ENCODE data around the gene CHRNA9.
A peak's percentile ranks its signal among the peaks of the same experiment; 100 is the strongest.

Gene CHRNA9

GRCh38 chr4:40307627-40308497 lies 27.3 kb upstream of the CHRNA9 start:
- H2AFZ ChIP-seq (ENCODE audit: low read length), result peak overlapping the region; percentile 43
- TF ChIP-seq EZH2phosphoT487 (IDR thresholded peaks at IDR 0.05; ENCODE audit: low read length), result no peak
- TF ChIP-seq EZH2 (optimal IDR thresholded peaks at IDR 0.05; ENCODE audit: low read depth, low read length), result no peak
- TF ChIP-seq CTCF (IDR thresholded peaks at IDR 0.05; ENCODE audit: low read length), result peak; percentile 29; the same call in 1 of the 2 replicates
- H3K4me2 ChIP-seq (ENCODE audit: low read depth, low read length), result peak overlapping the region; percentile 99
- no peaks in the 10 kb centered on the region for H3K36me3 ChIP-seq (replicated peaks; ENCODE audit: insufficient read depth, low read length)
- peaks cover 15% of the 10 kb centered on the region for H3K79me2 ChIP-seq (ENCODE audit: low read length)
- no peaks in the 10 kb centered on the region for H3K9me2 ChIP-seq (replicated peaks; ENCODE audit: insufficient read depth, low read length)
- H3K9ac ChIP-seq (ENCODE audit: low read length), result peak overlapping the region; percentile 78
- H3F3A ChIP-seq (ENCODE audit: insufficient read depth, low read length), result peaks cover 56% of the 10 kb centered on the region
- H4K20me1 ChIP-seq (ENCODE audit: insufficient read depth, low read length), result no peaks in the 10 kb centered on the region
- peaks cover 47% of the 10 kb centered on the region for H3K4me1 ChIP-seq (ENCODE audit: low read length)
- DNase-seq, result peak; percentile 93
- H3K9me3 ChIP-seq (replicated peaks; ENCODE audit: insufficient read depth, low read length), result no peaks in the 10 kb centered on the region
- peak overlapping the region; percentile 65 for H3K4me3 ChIP-seq (ENCODE audit: low read length)
- H3K27me3 ChIP-seq (replicated peaks; ENCODE audit: insufficient read depth, low read length), result no peaks in the 10 kb centered on the region
- H3K27ac ChIP-seq (ENCODE audit: low read length), result peak overlapping the region; percentile 96

GRCh38 chr4:40308528-40309122 lies 26.5 kb upstream of the CHRNA9 start:
- H3K9ac ChIP-seq (ENCODE audit: low read length), result peak overlapping the region; percentile 78; the same call in 1 of the 2 replicates
- no peaks in the 10 kb centered on the region for H3K9me2 ChIP-seq (replicated peaks; ENCODE audit: insufficient read depth, low read length)
- peak overlapping the region; percentile 99 for H3K4me2 ChIP-seq (ENCODE audit: low read depth, low read length)
- H3K27me3 ChIP-seq (replicated peaks; ENCODE audit: insufficient read depth, low read length), result no peaks in the 10 kb centered on the region
- peak overlapping the region; percentile 96 for H3K27ac ChIP-seq (ENCODE audit: low read length)
- DNase-seq, result no peak
- no peaks in the 10 kb centered on the region for H3K36me3 ChIP-seq (replicated peaks; ENCODE audit: insufficient read depth, low read length)
- peaks cover 11% of the 10 kb centered on the region for H3K79me2 ChIP-seq (ENCODE audit: low read length)
- peaks cover 42% of the 10 kb centered on the region for H3K4me1 ChIP-seq (ENCODE audit: low read length)
- no peak overlapping the region for H2AFZ ChIP-seq (ENCODE audit: low read length)
- H3K4me3 ChIP-seq (ENCODE audit: low read length), result peak overlapping the region; percentile 59
- H3K9me3 ChIP-seq (replicated peaks; ENCODE audit: insufficient read depth, low read length), result no peaks in the 10 kb centered on the region
- H4K20me1 ChIP-seq (ENCODE audit: insufficient read depth, low read length), result no peaks in the 10 kb centered on the region
- H3F3A ChIP-seq (ENCODE audit: insufficient read depth, low read length), result peaks cover 56% of the 10 kb centered on the region
- TF ChIP-seq CTCF (IDR thresholded peaks at IDR 0.05; ENCODE audit: low read length) (no peak), EZH2phosphoT487 (IDR thresholded peaks at IDR 0.05; ENCODE audit: low read length) (no peak), EZH2 (optimal IDR thresholded peaks at IDR 0.05; ENCODE audit: low read depth, low read length) (no peak)

GRCh38 chr4:40309250-40309774 lies 25.8 kb upstream of the CHRNA9 start:
- H3K27me3 ChIP-seq (replicated peaks; ENCODE audit: insufficient read depth, low read length), result no peaks in the 10 kb centered on the region
- no peaks in the 10 kb centered on the region for H3K36me3 ChIP-seq (replicated peaks; ENCODE audit: insufficient read depth, low read length)
- TF ChIP-seq CTCF (IDR thresholded peaks at IDR 0.05; ENCODE audit: low read length) (peak; percentile 90), EZH2phosphoT487 (IDR thresholded peaks at IDR 0.05; ENCODE audit: low read length) (no peak)
- peak overlapping the region; percentile 96 for H3K27ac ChIP-seq (ENCODE audit: low read length)
- peak overlapping the region; percentile 59 for H3K4me3 ChIP-seq (ENCODE audit: low read length)
- H3K9me2 ChIP-seq (replicated peaks; ENCODE audit: insufficient read depth, low read length), result no peaks in the 10 kb centered on the region
- H3K4me2 ChIP-seq (ENCODE audit: low read depth, low read length), result peak overlapping the region; percentile 99
- peak overlapping the region; percentile 78 for H3K9ac ChIP-seq (ENCODE audit: low read length)
- H3F3A ChIP-seq (ENCODE audit: insufficient read depth, low read length), result peaks cover 55% of the 10 kb centered on the region
- peaks cover 39% of the 10 kb centered on the region for H3K4me1 ChIP-seq (ENCODE audit: low read length)
- H4K20me1 ChIP-seq (ENCODE audit: insufficient read depth, low read length), result no peaks in the 10 kb centered on the region
- DNase-seq, result peak; percentile 89
- H3K79me2 ChIP-seq (ENCODE audit: low read length), result peaks cover 9% of the 10 kb centered on the region; the same call in 1 of the 2 replicates
- peak overlapping the region; percentile 59 for H2AFZ ChIP-seq (ENCODE audit: low read length)
- no peaks in the 10 kb centered on the region for H3K9me3 ChIP-seq (replicated peaks; ENCODE audit: insufficient read depth, low read length)

Measured in MM.1S (cell line).